Measurements from ENCODE around the gene LPAR1.

Gene LPAR1

GRCh38 chr9:111036946-111037345 lies 1.3 kb downstream of the LPAR1 start:
- no peak for DNase-seq

- no peak for DNase-seq
These were observed 1.9 kb downstream of the LPAR1 start for GRCh38 chr9:111036429-111036789.

- DNase-seq, result no peak
These were observed 2.5 kb downstream of the LPAR1 start for GRCh38 chr9:111035543-111036428.

- no peak for DNase-seq
These were observed 3.3 kb downstream of the LPAR1 start for GRCh38 chr9:111034898-111035539.

- no peak for DNase-seq
These were observed 3.9 kb downstream of the LPAR1 start for GRCh38 chr9:111034170-111034897.

GRCh38 chr9:111030492-111030891 lies 7.8 kb downstream of the LPAR1 start:
- no peak for DNase-seq

GRCh38 chr9:111029260-111029659 lies 9.0 kb downstream of the LPAR1 start:
- no peak for DNase-seq

GRCh38 chr9:111027798-111028197 lies 10.5 kb downstream of the LPAR1 start:
- no peak for DNase-seq

GRCh38 chr9:111023128-111023527 lies 15.1 kb downstream of the LPAR1 start:
- DNase-seq, result no peak

- DNase-seq, result no peak
These were observed 17.7 kb downstream of the LPAR1 start for GRCh38 chr9:111020594-111020993.

- DNase-seq, result no peak
These were observed 21.7 kb downstream of the LPAR1 start for GRCh38 chr9:111016426-111017045.

- DNase-seq, result no peak
These were observed 22.3 kb downstream of the LPAR1 start for GRCh38 chr9:111016016-111016415.

GRCh38 chr9:111013707-111014106 lies 24.6 kb downstream of the LPAR1 start:
- DNase-seq, result no peak

GRCh38 chr9:111013250-111013649 lies 25.0 kb downstream of the LPAR1 start:
- no peak for DNase-seq

GRCh38 chr9:111008158-111009075 lies 29.9 kb downstream of the LPAR1 start:
- no peak for DNase-seq

GRCh38 chr9:111005746-111006470 lies 32.4 kb downstream of the LPAR1 start:
- DNase-seq, result no peak

- no peak for DNase-seq
These were observed 33.3 kb downstream of the LPAR1 start for GRCh38 chr9:111004936-111005335.

- no peak for DNase-seq
These were observed 35.1 kb downstream of the LPAR1 start for GRCh38 chr9:111003182-111003581.

- no peak for DNase-seq
These were observed 36.7 kb downstream of the LPAR1 start for GRCh38 chr9:111001526-111001925.

- DNase-seq, result no peak
These were observed 38.1 kb downstream of the LPAR1 start for GRCh38 chr9:111000202-111000601.

- DNase-seq, result no peak
These were observed 38.9 kb downstream of the LPAR1 start for GRCh38 chr9:110999379-110999778.
